ENCODE results near the gene PDZD7.

Gene PDZD7

DNA sequence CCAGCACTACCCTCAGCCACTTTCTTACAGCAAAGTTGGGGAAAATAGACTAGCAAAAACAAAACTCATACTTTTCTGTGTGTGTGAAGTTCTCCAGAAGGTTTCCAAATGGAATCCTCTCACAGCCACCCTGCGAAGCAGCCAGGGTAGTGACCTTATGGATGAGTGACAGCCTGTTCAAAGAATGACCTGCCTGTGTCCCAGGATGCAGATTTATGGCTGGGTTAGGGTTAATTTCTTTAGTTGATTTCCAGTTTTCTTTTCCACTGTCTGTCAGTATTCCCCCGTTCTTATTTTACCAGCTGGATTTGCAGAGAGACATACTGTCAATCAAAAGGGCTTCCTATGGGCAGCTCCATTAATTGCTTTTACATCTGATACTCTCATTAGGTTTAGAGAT, 64.0 kb downstream of the PDZD7 start:
- no peak for DNase-seq (ENCODE audit: low spot score)

GRCh38 chr10:100965820-100966219, 65.1 kb downstream of the PDZD7 start:
- no peak for DNase-seq (ENCODE audit: low spot score)

DNA sequence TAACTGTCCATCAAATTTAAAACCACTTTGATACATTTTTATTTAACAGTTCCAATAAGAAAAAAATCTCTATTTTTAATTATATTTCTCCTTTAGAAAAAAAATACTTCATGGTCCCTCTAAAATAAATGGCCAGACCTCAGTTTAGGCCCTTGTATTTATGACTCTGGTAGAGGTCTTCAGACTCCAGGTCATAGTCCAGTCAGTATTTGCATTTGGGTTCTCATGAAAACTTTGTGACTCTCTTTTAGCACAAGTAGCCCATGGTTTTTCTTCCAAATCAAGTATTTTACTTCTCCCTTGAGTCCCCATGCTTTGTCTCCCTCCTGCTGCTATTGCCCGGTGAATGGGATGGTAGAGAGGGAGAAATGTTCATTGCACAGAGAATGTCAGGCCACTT, 67.1 kb downstream of the PDZD7 start:
- DNase-seq (ENCODE audit: low spot score): no peak

GRCh38 chr10:100962351-100963080, 68.4 kb downstream of the PDZD7 start:
- no peak for DNase-seq (ENCODE audit: low spot score)

GRCh38 chr10:100960251-100960650, 70.7 kb downstream of the PDZD7 start:
- no peak for DNase-seq (ENCODE audit: low spot score)
